NOMO-1 treated with DMSO at 0.1 percent for 48 hours (cell line): Measurements from ENCODE around the gene SARM1.
A peak's percentile ranks its signal among the peaks of the same experiment; 100 is the strongest.

Experiments used
- DNase-seq: peaks from one replicate; lab custom pipeline; 2025; ENCODE audit not compliant: unreplicated experiment; lab: John Stamatoyannopoulos, UW

Gene SARM1

GRCh38 chr17:28392491-28392890 is 21.0 kb downstream of the SARM1 start:
- no peak for DNase-seq

GRCh38 chr17:28394337-28395116 is 23.0 kb downstream of the SARM1 start:
- no peak for DNase-seq

- no peak for DNase-seq
These were observed 23.9 kb downstream of the SARM1 start for GRCh38 chr17:28395426-28395825.

- no peak for DNase-seq
These were observed 24.5 kb downstream of the SARM1 start for GRCh38 chr17:28395968-28396367.

- no peak for DNase-seq
These were observed 25.2 kb downstream of the SARM1 start for GRCh38 chr17:28396635-28397239.

- no peak for DNase-seq
These were observed 25.8 kb downstream of the SARM1 start for GRCh38 chr17:28397275-28397674.

- DNase-seq = no peak
These were observed 26.3 kb downstream of the SARM1 start for GRCh38 chr17:28397687-28398279.

GRCh38 chr17:28398280-28398981 is 26.9 kb downstream of the SARM1 start:
- DNase-seq = no peak

GRCh38 chr17:28399808-28400207 is 28.3 kb downstream of the SARM1 start:
- DNase-seq = no peak

- DNase-seq = no peak
These were observed 30.7 kb downstream of the SARM1 start for GRCh38 chr17:28402224-28402630.

GRCh38 chr17:28402844-28403243 is 31.4 kb downstream of the SARM1 start:
- no peak for DNase-seq

- no peak for DNase-seq
These were observed 32.5 kb downstream of the SARM1 start for GRCh38 chr17:28404007-28404406.

- no peak for DNase-seq
These were observed 32.9 kb downstream of the SARM1 start for GRCh38 chr17:28404461-28404811.

- no peak for DNase-seq
These were observed 33.5 kb downstream of the SARM1 start for GRCh38 chr17:28404812-28405570.

- peak; percentile 24 for DNase-seq
These were observed 34.4 kb downstream of the SARM1 start, which contains the start of gene SLC46A1 for GRCh38 chr17:28405632-28406472. SLC46A1 (minus strand) TSS chr17:28406212; CDS start chr17:28406114, 98 bp downstream.

GRCh38 chr17:28406473-28406814 is 35.0 kb downstream of the SARM1 start:
- no peak for DNase-seq

- DNase-seq = no peak
These were observed 35.9 kb downstream of the SARM1 start for GRCh38 chr17:28407130-28407973.

- DNase-seq = no peak
These were observed 36.4 kb downstream of the SARM1 start for GRCh38 chr17:28407974-28408306.

- no peak for DNase-seq
These were observed 40.6 kb downstream of the SARM1 start for GRCh38 chr17:28412099-28412498.
